ENCODE measurements around the gene HMOX1.

DNA sequence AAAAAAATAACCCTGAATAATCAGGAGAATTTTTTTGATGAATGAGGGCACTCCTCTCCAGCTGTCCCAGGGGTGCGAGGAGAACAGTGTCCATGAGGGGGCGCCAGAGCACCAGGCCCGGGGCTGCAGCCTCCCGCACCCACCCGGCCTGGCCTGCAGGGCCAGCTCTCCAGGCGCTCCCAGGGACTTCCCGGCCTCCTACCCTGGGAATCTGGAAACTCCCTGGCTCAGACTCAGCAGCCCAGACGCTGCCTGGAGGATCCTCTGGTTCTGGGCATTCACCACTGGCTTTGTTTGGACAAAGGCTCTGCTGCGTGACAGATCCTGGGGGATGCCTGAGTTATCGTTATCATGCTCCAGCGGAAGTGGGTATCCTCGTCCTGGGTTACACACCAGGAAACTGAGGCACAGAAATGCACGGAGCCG, 50.0 kb downstream of the HMOX1 start:
- TF ChIP-seq, protein P1, sequence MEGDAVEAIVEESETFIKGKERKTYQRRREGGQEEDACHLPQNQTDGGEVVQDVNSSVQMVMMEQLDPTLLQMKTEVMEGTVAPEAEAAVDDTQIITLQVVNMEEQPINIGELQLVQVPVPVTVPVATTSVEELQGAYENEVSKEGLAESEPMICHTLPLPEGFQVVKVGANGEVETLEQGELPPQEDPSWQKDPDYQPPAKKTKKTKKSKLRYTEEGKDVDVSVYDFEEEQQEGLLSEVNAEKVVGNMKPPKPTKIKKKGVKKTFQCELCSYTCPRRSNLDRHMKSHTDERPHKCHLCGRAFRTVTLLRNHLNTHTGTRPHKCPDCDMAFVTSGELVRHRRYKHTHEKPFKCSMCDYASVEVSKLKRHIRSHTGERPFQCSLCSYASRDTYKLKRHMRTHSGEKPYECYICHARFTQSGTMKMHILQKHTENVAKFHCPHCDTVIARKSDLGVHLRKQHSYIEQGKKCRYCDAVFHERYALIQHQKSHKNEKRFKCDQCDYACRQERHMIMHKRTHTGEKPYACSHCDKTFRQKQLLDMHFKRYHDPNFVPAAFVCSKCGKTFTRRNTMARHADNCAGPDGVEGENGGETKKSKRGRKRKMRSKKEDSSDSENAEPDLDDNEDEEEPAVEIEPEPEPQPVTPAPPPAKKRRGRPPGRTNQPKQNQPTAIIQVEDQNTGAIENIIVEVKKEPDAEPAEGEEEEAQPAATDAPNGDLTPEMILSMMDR (IDR thresholded peaks at IDR 0.05) = peak; percentile 94 to 98 (median 96)
- no peak for TF ChIP-seq POLR2A (IDR thresholded peaks at IDR 0.05)

Measured in heart left ventricle (tissue), 13 donors.